Kidney (tissue), 14 donors: ENCODE data around the gene SNED1. TPM values are rescaled to one million over a fixed set of nuclear protein-coding genes. Genes with fewer than 3 reads are reported as not detected.

Experiments used
- DNase-seq, 5 donors: peaks; one replicate each; pipeline ENCODE4 v3.0.0-alpha.2; 2013 to 2020
- FAIRE-seq: peaks from 2 replicates; lab custom pipeline; 2012; peaks lifted over from hg19 to GRCh38; lab: Jason Lieb, UNC
- H3K27ac ChIP-seq, 2 donors: one replicate each; pipeline ENCODE4 v1.7.0; 2013; ENCODE audit warnings: low read depth in 2 of 2, low read length in 2 of 2, inconsistent platforms in 1 of 2
- H3K27me3 ChIP-seq: one replicate; pipeline ENCODE4 v1.7.1; 2013; ENCODE audit warnings: low read length, inconsistent platforms; ENCODE audit not compliant: control insufficient read depth, insufficient read depth
- H3K36me3 ChIP-seq, 3 donors: one replicate each; pipeline versions ENCODE4 v1.7.0 to v1.7.1; 2013; ENCODE audit warnings: low read length in 3 of 3, control low read depth in 1 of 3, inconsistent platforms in 1 of 3; ENCODE audit not compliant: insufficient read depth in 3 of 3, control insufficient read depth in 2 of 3
- H3K4me1 ChIP-seq, 3 donors: one replicate each; pipeline versions ENCODE4 v1.7.0 to v1.7.1; 2013; ENCODE audit warnings: low read length in 3 of 3, inconsistent platforms in 1 of 3, low read depth in 1 of 3; ENCODE audit not compliant: control insufficient read depth in 2 of 3, insufficient read depth in 2 of 3
- H3K4me3 ChIP-seq, 3 donors: one replicate each; pipeline versions ENCODE4 v1.7.0 to v1.8.1; 2013; ENCODE audit warnings: low read length in 3 of 3, control low read depth in 1 of 3, inconsistent platforms in 1 of 3
- H3K9ac ChIP-seq, 3 donors: one replicate each; pipeline versions ENCODE4 v1.7.0 to v1.7.1; 2013; ENCODE audit warnings: low read length in 3 of 3, control low read depth in 1 of 3, inconsistent platforms in 1 of 3
- H3K9me3 ChIP-seq, 3 donors: one replicate each; pipeline versions ENCODE4 v1.7.0 to v1.7.1; 2013; ENCODE audit warnings: low read length in 3 of 3, control low read depth in 1 of 3, inconsistent platforms in 1 of 3; ENCODE audit not compliant: control insufficient read depth in 2 of 3, insufficient read depth in 1 of 3
- intact Hi-C: fragments of 100-400 bp; cut with DNase I; formaldehyde crosslinking; loops from one replicate; pipeline ENCODE4 v1.11.1; 2022
- polyA plus RNA-seq: library from polyadenylated mRNA; stranded (reverse); fragments of 350-450 nt; fragmentation: Illumina TruSeq; extraction: RNeasy Lipid Tissue Mini Kit (QIAGEN cat#74804); gene quantifications from one replicate; pipeline ENCODE4 v1.2.3, GENCODE V29; 2014; ENCODE audit warnings: low read depth, low replicate concordance; ENCODE audit not compliant: insufficient read depth
- total RNA-seq: library from RNA; stranded (reverse); fragmentation: NEBNext Ultra II Directional; extraction: Animal tissue kit (Norgen Biotek cat#: 25700); gene quantifications from one replicate; pipeline ENCODE4 v1.2.1, GENCODE V29; 2021
- TF ChIP-seq, protein P1 (sequence below): IDR thresholded peaks from 3 replicates; pipeline ENCODE4 v1.5.1; 2012; ENCODE audit warnings: mild to moderate bottlenecking, moderate library complexity, borderline replicate concordance; ENCODE audit not compliant: insufficient read depth; ENCODE audit errors: extremely low read depth
- donor health status: control.
- donor health status: control.
- donor health status: control.
- donor health status: control.
- donor health status: control.
- donor health status: DM: yes; HTN: yes; CAD: no.
- donor health status: Normal renal cell carcinoma (clear cell type).

SNED1 gene
- total and polyA plus RNA-seq, 2 donors from 2014 or later: 3.0 to 42.1 TPM

DNA sequence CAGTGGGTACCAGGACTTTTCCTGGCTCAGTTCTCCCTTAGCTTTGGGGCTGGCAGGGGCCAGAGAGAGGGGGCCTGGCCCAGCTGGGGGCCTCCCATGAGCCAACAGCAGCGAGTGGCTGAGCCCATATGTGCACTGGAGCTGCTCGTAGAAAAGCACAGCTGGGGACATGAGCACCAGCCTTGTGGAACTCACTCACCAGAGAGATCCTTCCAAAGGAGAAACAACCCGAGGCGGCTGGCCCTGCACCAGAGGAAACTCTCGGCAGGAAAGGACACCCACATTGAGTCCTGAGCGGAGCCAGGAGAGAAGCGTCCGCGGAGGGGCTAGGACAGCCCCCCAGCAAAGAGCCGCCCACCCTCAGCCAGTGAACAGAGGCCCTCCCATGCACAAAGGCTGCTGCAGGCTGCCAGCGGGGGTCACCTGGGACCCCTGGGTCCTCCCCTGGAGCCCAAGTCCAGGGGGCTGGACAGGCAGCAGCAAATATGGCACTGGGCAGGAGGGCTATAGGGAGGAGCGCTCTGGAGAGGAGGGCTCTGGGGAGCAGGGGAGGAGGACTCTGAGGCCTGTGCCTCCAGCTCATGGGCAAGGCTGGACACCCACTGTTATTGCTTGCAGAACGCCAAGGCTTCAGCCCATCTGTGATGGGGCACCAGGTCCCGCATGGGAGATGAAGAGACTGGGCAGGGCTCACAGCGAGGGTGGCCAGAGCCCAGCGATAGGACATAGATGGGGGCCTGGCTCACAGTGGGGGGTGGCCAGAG, 42.1 kb upstream of the SNED1 start:
- no peaks in the 10 kb centered on the region for H3K36me3 ChIP-seq
- no peak overlapping the region for H3K9ac ChIP-seq
- H3K27me3 ChIP-seq: peaks cover 3% of the 10 kb centered on the region
- FAIRE-seq (no peak), DNase-seq (peak in 2 of 5 donors; percentile 38 to 70)
- TF ChIP-seq, protein P1, sequence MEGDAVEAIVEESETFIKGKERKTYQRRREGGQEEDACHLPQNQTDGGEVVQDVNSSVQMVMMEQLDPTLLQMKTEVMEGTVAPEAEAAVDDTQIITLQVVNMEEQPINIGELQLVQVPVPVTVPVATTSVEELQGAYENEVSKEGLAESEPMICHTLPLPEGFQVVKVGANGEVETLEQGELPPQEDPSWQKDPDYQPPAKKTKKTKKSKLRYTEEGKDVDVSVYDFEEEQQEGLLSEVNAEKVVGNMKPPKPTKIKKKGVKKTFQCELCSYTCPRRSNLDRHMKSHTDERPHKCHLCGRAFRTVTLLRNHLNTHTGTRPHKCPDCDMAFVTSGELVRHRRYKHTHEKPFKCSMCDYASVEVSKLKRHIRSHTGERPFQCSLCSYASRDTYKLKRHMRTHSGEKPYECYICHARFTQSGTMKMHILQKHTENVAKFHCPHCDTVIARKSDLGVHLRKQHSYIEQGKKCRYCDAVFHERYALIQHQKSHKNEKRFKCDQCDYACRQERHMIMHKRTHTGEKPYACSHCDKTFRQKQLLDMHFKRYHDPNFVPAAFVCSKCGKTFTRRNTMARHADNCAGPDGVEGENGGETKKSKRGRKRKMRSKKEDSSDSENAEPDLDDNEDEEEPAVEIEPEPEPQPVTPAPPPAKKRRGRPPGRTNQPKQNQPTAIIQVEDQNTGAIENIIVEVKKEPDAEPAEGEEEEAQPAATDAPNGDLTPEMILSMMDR: no peak
- peaks cover 0 to 1% (median 0%) of the 10 kb centered on the region in 3 donors for H3K9me3 ChIP-seq
- intact Hi-C loops: no loop called here
- H3K27ac ChIP-seq: no peak overlapping the region
- H3K4me1 ChIP-seq: peaks cover 4 to 12% (median 5%) of the 10 kb centered on the region in 3 donors
- H3K4me3 ChIP-seq: no peak overlapping the region

DNA sequence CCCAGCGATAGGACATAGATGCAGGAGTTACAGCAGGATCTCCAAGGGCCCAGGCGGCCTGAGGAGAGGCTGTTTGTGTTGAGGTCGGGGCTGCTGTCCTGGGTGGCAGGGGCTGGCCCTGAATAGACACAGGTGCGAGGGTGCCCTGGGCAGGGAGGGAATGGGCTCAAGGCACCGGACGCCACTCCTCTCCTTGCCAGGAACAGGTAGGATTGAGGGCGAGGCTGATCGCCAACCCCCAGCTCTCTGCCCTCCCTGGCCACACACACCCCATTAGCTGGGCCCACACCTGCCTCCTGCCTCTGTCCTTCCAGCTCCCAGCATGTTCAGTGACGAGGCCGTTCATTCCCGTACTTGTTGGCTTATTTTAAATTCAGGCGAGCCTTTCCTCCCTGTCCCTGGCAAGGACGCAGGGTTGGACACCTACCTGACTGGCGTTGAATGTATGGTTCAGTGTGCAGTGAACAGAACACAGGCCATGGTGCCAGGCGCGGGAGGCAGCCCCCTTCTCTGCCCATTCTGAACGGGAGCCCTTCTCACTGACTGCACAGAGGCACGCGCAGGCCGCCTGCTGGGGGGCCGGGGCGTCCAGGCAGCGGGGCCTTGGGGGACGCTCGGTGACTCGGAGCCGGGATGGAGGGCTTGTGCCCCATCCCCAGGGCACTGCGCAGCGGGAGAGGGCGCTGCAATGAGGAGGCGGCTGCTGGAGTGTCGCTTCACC, 41.3 kb upstream of the SNED1 start:
- intact Hi-C loops: no loop called here
- no peak for FAIRE-seq
- Histone ChIP-seq H3K27ac (no peak overlapping the region), H3K9ac (no peak overlapping the region), H3K4me3 (no peak overlapping the region), H3K27me3 (peaks cover 4% of the 10 kb centered on the region), H3K4me1 (peaks cover 7 to 18% (median 8%) of the 10 kb centered on the region in 3 donors), H3K9me3 (peaks cover 0 to 2% (median 0%) of the 10 kb centered on the region in 3 donors), H3K36me3 (no peaks in the 10 kb centered on the region)
- TF ChIP-seq, protein P1: no peak
- peak in 2 of 5 donors; percentile 36 to 66 for DNase-seq

DNA sequence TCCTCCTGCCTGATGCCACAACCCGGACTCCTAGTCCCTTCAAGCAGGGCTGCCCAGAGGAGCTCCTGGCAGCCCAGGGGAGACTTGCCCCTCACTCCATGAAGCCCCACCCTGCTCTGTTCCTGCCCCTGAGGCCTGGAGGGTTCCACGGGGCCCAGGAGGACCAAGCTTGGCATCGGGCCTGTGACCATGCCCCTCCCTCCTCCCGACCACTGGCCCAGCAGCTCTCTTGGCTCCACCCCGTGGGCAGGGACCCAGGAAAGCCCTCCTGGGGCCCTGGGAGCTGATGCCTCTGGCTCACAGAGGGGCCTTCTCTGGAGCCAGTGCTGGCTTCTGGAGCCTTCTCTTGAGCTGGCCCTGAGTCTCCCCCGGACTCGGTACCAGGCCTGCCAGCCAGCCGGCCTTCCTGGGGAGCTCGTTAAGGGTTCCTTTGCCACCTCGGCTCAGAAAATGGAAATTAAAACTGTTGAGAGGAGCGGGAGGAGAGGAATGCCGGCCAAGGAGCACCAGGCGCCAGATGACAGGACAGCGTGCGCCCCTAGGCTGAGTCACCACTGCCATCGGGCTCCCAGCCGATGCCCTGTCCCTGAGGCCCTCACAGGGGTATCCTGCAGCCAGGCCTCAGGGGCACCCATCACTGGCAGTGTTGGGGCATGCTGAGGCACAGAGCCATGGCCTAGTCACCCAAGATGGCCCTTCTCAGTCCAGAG, 40.6 kb upstream of the SNED1 start:
- Histone ChIP-seq H3K9me3 (peaks cover 0 to 2% (median 0%) of the 10 kb centered on the region in 3 donors), H3K27me3 (peaks cover 4% of the 10 kb centered on the region), H3K9ac (no peak overlapping the region), H3K4me1 (peaks cover 7 to 23% (median 8%) of the 10 kb centered on the region in 3 donors), H3K36me3 (no peaks in the 10 kb centered on the region), H3K27ac (no peak overlapping the region), H3K4me3 (no peak overlapping the region)
- intact Hi-C loops: no loop called here
- DNase-seq (peak in 4 of 5 donors; percentile 31 to 84 (median 50)), FAIRE-seq (no peak)
- TF ChIP-seq, protein P1: no peak
